HT1080 (cell line): ENCODE measurements around the gene CATSPERZ. TPM values are rescaled to one million over a fixed set of nuclear protein-coding genes. Genes with fewer than 3 reads are reported as not detected.

Source experiments
- small RNA-seq: library from RNA; depleted of rRNA; stranded (forward); fragments of <200 nt; gene quantifications from one replicate; pipeline ENCODE3, GENCODE V24; 2014
- total RNA-seq: library from RNA; depleted of rRNA; stranded (reverse); fragments of >200 nt; shearing (Covaris generic); gene quantifications from 2 replicates; pipeline ENCODE4 v1.2.3, GENCODE V29; 2014; rRNA removed

Gene CATSPERZ
- total RNA-seq, 1 experiment from 2014 or later = 1.2 TPM

Small RNA genes within 50 kb of the gene (small RNA-seq; reads per million reads assigned to genes)
- gene MIR7155 (not detected), gene RF00019 (not detected)

Other genes with a start within 250 kb of the CATSPERZ start
- 19.9 and 22.5 TPM in 2 replicates for gene MACROD1, start 134.2 kb upstream of the CATSPERZ start, total RNA-seq
- gene STIP1, start 114.2 kb upstream of the CATSPERZ start, total RNA-seq = 367 and 368 TPM in 2 replicates
- gene FERMT3, start 93.6 kb upstream of the CATSPERZ start, total RNA-seq = 1.5 and 2.0 TPM in 2 replicates
- gene TRPT1, start 74.2 kb upstream of the CATSPERZ start, total RNA-seq = 37.4 and 42.7 TPM in 2 replicates
- 61.8 and 80.6 TPM in 2 replicates for gene NUDT22, start 74.1 kb upstream of the CATSPERZ start, total RNA-seq
- 2.9 and 11.1 TPM in 2 replicates for gene DNAJC4, start 69.8 kb upstream of the CATSPERZ start, total RNA-seq
- gene VEGFB, start 65.8 kb upstream of the CATSPERZ start, total RNA-seq = 26.7 and 71.0 TPM in 2 replicates
- 103 and 111 TPM in 2 replicates for gene FKBP2, start 59.3 kb upstream of the CATSPERZ start, total RNA-seq
- gene PPP1R14B, start 53.4 kb upstream of the CATSPERZ start, total RNA-seq = 614 and 695 TPM in 2 replicates
- 50.6 and 57.4 TPM in 2 replicates for gene PLCB3, start 48.8 kb upstream of the CATSPERZ start, total RNA-seq
- 129 and 138 TPM in 2 replicates for gene BAD, start 15.7 kb upstream of the CATSPERZ start, total RNA-seq
- gene GPR137, start 14.5 kb upstream of the CATSPERZ start, total RNA-seq = 26.8 and 36.7 TPM in 2 replicates
- not detected in 2 replicates for gene KCNK4, start 9.1 kb upstream of the CATSPERZ start, total RNA-seq
- gene ESRRA, start 5.2 kb downstream of the CATSPERZ start, total RNA-seq = 74.5 and 77.5 TPM in 2 replicates
- 471 and 628 TPM in 2 replicates for gene TRMT112, start 17.2 kb downstream of the CATSPERZ start, total RNA-seq
- gene PRDX5, start 17.8 kb downstream of the CATSPERZ start, total RNA-seq = 274 and 324 TPM in 2 replicates
- gene CCDC88B, start 39.8 kb downstream of the CATSPERZ start, total RNA-seq = 4.9 and 7.1 TPM in 2 replicates
- gene RPS6KA4, start 58.8 kb downstream of the CATSPERZ start, total RNA-seq = 86.9 and 95.7 TPM in 2 replicates